ENCODE data around the gene GPX7.
"Not testable (repeated sequence)": the region's sequence is repeated elsewhere in the genome, so short reads cannot be mapped to it uniquely, and the experiment has no call there.

Gene GPX7

GRCh38 chr1:52601991-52602855 lies at the start of gene GPX7:
Gene GPX7 (plus strand): TSS chr1:52602371. CDS start chr1:52602410, 39 bp downstream.
- peak; percentile 78 for DNase-seq

GRCh38 chr1:52552505-52553361 lies 49.4 kb upstream of the GPX7 start, which contains the start of gene TUT4:
Gene TUT4 (minus strand): TSS chr1:52553092. CDS start chr1:52526280, 26,812 bp downstream.
- peak; percentile 82 for DNase-seq

- peak; percentile 94 for DNase-seq
These were observed 48.6 kb upstream of the GPX7 start for GRCh38 chr1:52553362-52554266.

- no peak for DNase-seq
These were observed 47.9 kb upstream of the GPX7 start for GRCh38 chr1:52554267-52554640.

- no peak for DNase-seq
These were observed 47.4 kb upstream of the GPX7 start for GRCh38 chr1:52554756-52555155.

- DNase-seq, result no peak
These were observed 45.4 kb upstream of the GPX7 start for GRCh38 chr1:52556641-52557360.

- no peak for DNase-seq
These were observed 43.2 kb upstream of the GPX7 start for GRCh38 chr1:52558941-52559340.

- no peak for DNase-seq
These were observed 42.3 kb upstream of the GPX7 start for GRCh38 chr1:52559875-52560274.

GRCh38 chr1:52562766-52563165 lies 39.4 kb upstream of the GPX7 start:
- DNase-seq, result no peak

GRCh38 chr1:52567943-52568342 lies 34.2 kb upstream of the GPX7 start:
- peak; percentile 12 for DNase-seq

- DNase-seq, result no peak
These were observed 32.5 kb upstream of the GPX7 start for GRCh38 chr1:52569449-52570210.

GRCh38 chr1:52571783-52572182 lies 30.4 kb upstream of the GPX7 start:
- DNase-seq, result no peak

GRCh38 chr1:52572387-52572786 lies 29.8 kb upstream of the GPX7 start:
- no peak for DNase-seq

- no peak for DNase-seq
These were observed 27.6 kb upstream of the GPX7 start for GRCh38 chr1:52574594-52574993.

GRCh38 chr1:52576074-52576473 lies 26.1 kb upstream of the GPX7 start:
- no peak for DNase-seq

GRCh38 chr1:52578066-52578465 lies 24.1 kb upstream of the GPX7 start:
- not testable (repeated sequence) for DNase-seq

- DNase-seq, result no peak
These were observed 22.8 kb upstream of the GPX7 start for GRCh38 chr1:52579415-52579814.

- DNase-seq, result no peak
These were observed 21.9 kb upstream of the GPX7 start for GRCh38 chr1:52580283-52580682.

GRCh38 chr1:52582116-52582696 lies 20.0 kb upstream of the GPX7 start:
- DNase-seq, result no peak

- DNase-seq, result no peak
These were observed 16.7 kb upstream of the GPX7 start for GRCh38 chr1:52585474-52585873.

GRCh38 chr1:52588027-52588426 lies 14.1 kb upstream of the GPX7 start:
- no peak for DNase-seq

Data from CD4-positive, alpha-beta T cell treated with Interleukin-17A for 4 hours (primary cell).